SIG-M5 treated with dmso at 0.1 percent for 504 hours (cell line): Measurements from ENCODE around the gene RBBP4.
A peak's percentile ranks its signal among the peaks of the same experiment; 100 is the strongest.
"Not testable (repeated sequence)": the region's sequence is repeated elsewhere in the genome, so short reads cannot be mapped to it uniquely, and the experiment has no call there.

Experiments used
- DNase-seq: peaks from one replicate; lab custom pipeline; 2025; ENCODE audit not compliant: unreplicated experiment; lab: John Stamatoyannopoulos, UW

RBBP4 gene

GRCh38 chr1:32650752-32651460 is at the start of gene RBBP4:
RBBP4 (plus strand) TSS chr1:32651208; CDS start chr1:32651307, 99 bp downstream.
- DNase-seq = peak; percentile 94

- no peak for DNase-seq
Measured at GRCh38 chr1:32605711-32606424, 45.1 kb upstream of the RBBP4 start.

GRCh38 chr1:32606565-32607371 is 44.2 kb upstream of the RBBP4 start:
- DNase-seq = no peak

GRCh38 chr1:32609180-32609579 is 41.8 kb upstream of the RBBP4 start:
- DNase-seq = no peak

- DNase-seq = no peak
Measured at GRCh38 chr1:32611859-32612188, 39.2 kb upstream of the RBBP4 start.

- DNase-seq = peak; percentile 19
Measured at GRCh38 chr1:32612189-32612881, 38.7 kb upstream of the RBBP4 start.

GRCh38 chr1:32613472-32613871 is 37.5 kb upstream of the RBBP4 start:
- no peak for DNase-seq

- peak; percentile 7 for DNase-seq
Measured at GRCh38 chr1:32618673-32619221, 32.3 kb upstream of the RBBP4 start.

GRCh38 chr1:32619701-32620485 is 31.1 kb upstream of the RBBP4 start:
- no peak for DNase-seq

GRCh38 chr1:32622205-32622604 is 28.8 kb upstream of the RBBP4 start:
- no peak for DNase-seq

GRCh38 chr1:32622806-32623681 is 28.0 kb upstream of the RBBP4 start:
- DNase-seq = no peak

GRCh38 chr1:32623775-32624174 is 27.2 kb upstream of the RBBP4 start:
- no peak for DNase-seq

GRCh38 chr1:32626176-32626575 is 24.8 kb upstream of the RBBP4 start:
- DNase-seq = no peak

GRCh38 chr1:32627596-32628162 is 23.3 kb upstream of the RBBP4 start:
- peak; percentile 46 for DNase-seq

- DNase-seq = not testable (repeated sequence)
Measured at GRCh38 chr1:32630173-32630572, 20.8 kb upstream of the RBBP4 start.

GRCh38 chr1:32632829-32633228 is 18.2 kb upstream of the RBBP4 start:
- DNase-seq = no peak

- DNase-seq = no peak
Measured at GRCh38 chr1:32635508-32636277, 15.3 kb upstream of the RBBP4 start.
